ENCODE measurements around the gene CNGB1. TPM values are rescaled to one million over a fixed set of nuclear protein-coding genes. Genes with fewer than 3 reads are reported as not detected.

Gene CNGB1
- total and polyA plus RNA-seq, 4 donors = under 0.01 TPM; not detected in 2

DNA sequence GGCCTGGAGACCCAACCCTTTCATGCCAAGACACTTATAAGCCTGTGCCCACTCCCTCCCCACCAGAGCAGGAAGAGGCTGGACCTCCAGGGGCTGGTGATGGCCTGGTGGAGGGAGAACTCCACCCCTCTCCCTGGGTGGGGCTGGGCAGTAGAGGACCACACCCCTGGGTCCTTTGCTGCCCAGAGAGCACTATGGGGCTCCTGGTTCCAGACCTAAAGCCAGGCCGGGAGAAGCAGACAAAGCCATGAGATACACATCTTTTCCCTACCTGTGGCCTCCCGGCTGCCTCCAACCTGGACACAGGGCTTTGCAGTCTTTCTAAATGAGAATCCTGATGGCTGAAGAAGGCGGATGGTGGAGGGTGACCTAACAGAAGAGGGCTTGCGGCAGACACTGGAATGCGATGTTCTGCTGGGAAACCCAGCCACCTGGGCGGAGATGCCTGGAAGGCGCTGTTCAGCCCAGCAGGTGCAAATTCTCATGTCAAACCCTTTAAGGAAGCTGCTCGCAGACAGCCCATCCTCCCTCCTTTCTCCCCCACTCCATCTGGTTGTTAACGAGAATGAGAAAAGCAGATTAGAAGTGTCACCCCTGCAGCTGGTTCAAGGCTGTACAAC lies 124.7 kb downstream of the CNGB1 start:
- Histone ChIP-seq H3K4me1 (ENCODE audit: control insufficient read depth in 4 of 4, insufficient read depth in 4 of 4, low read length in 3 of 4) (peaks cover under 1 to 8% (median 3%) of the 10 kb centered on the region in 4 donors), H3K27me3 (ENCODE audit: control insufficient read depth in 4 of 4, insufficient read depth in 4 of 4, low read length in 3 of 4) (no peaks in the 10 kb centered on the region), H3K9ac (ENCODE audit: low read depth in 1 of 2, low read length in 2 of 2) (no peak overlapping the region), H3K27ac (ENCODE audit: low read depth in 1 of 2, low read length in 2 of 2) (no peak overlapping the region), H3K9me3 (ENCODE audit: control insufficient read depth in 4 of 4, low read length in 3 of 4) (no peaks in the 10 kb centered on the region), H3K4me3 (ENCODE audit: low read depth in 1 of 3, low read length in 3 of 3) (no peak overlapping the region), H3K36me3 (ENCODE audit: control insufficient read depth in 4 of 4, insufficient read depth in 3 of 4, low read depth in 1 of 4, low read length in 3 of 4) (no peaks in the 10 kb centered on the region)
- WGBS = 94% methylated on average over 9 of the region's 9 CpGs
- DNase-seq (ENCODE audit: low spot score) = no peak
- TF ChIP-seq, protein P1, sequence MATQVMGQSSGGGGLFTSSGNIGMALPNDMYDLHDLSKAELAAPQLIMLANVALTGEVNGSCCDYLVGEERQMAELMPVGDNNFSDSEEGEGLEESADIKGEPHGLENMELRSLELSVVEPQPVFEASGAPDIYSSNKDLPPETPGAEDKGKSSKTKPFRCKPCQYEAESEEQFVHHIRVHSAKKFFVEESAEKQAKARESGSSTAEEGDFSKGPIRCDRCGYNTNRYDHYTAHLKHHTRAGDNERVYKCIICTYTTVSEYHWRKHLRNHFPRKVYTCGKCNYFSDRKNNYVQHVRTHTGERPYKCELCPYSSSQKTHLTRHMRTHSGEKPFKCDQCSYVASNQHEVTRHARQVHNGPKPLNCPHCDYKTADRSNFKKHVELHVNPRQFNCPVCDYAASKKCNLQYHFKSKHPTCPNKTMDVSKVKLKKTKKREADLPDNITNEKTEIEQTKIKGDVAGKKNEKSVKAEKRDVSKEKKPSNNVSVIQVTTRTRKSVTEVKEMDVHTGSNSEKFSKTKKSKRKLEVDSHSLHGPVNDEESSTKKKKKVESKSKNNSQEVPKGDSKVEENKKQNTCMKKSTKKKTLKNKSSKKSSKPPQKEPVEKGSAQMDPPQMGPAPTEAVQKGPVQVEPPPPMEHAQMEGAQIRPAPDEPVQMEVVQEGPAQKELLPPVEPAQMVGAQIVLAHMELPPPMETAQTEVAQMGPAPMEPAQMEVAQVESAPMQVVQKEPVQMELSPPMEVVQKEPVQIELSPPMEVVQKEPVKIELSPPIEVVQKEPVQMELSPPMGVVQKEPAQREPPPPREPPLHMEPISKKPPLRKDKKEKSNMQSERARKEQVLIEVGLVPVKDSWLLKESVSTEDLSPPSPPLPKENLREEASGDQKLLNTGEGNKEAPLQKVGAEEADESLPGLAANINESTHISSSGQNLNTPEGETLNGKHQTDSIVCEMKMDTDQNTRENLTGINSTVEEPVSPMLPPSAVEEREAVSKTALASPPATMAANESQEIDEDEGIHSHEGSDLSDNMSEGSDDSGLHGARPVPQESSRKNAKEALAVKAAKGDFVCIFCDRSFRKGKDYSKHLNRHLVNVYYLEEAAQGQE (IDR thresholded peaks at IDR 0.05) = no peak
- TF ChIP-seq NR2F2 (IDR thresholded peaks at IDR 0.05) = no peak
- no peak for TF ChIP-seq FOXA1 (IDR thresholded peaks at IDR 0.05)
- no peak for TF ChIP-seq HNF4A (conservative IDR thresholded peaks at IDR 0.05)
- no peak for TF ChIP-seq EGR1 (IDR thresholded peaks at IDR 0.05; ENCODE audit: low read depth in 2 of 2)
- TF ChIP-seq, protein P2, sequence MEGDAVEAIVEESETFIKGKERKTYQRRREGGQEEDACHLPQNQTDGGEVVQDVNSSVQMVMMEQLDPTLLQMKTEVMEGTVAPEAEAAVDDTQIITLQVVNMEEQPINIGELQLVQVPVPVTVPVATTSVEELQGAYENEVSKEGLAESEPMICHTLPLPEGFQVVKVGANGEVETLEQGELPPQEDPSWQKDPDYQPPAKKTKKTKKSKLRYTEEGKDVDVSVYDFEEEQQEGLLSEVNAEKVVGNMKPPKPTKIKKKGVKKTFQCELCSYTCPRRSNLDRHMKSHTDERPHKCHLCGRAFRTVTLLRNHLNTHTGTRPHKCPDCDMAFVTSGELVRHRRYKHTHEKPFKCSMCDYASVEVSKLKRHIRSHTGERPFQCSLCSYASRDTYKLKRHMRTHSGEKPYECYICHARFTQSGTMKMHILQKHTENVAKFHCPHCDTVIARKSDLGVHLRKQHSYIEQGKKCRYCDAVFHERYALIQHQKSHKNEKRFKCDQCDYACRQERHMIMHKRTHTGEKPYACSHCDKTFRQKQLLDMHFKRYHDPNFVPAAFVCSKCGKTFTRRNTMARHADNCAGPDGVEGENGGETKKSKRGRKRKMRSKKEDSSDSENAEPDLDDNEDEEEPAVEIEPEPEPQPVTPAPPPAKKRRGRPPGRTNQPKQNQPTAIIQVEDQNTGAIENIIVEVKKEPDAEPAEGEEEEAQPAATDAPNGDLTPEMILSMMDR (IDR thresholded peaks at IDR 0.05; ENCODE audit: low read depth, low read length, missing input control) = no peak
- TF ChIP-seq SP1 (IDR thresholded peaks at IDR 0.05) = no peak
- TF ChIP-seq HNF4G (IDR thresholded peaks at IDR 0.05) = no peak
- TF ChIP-seq, protein P3, sequence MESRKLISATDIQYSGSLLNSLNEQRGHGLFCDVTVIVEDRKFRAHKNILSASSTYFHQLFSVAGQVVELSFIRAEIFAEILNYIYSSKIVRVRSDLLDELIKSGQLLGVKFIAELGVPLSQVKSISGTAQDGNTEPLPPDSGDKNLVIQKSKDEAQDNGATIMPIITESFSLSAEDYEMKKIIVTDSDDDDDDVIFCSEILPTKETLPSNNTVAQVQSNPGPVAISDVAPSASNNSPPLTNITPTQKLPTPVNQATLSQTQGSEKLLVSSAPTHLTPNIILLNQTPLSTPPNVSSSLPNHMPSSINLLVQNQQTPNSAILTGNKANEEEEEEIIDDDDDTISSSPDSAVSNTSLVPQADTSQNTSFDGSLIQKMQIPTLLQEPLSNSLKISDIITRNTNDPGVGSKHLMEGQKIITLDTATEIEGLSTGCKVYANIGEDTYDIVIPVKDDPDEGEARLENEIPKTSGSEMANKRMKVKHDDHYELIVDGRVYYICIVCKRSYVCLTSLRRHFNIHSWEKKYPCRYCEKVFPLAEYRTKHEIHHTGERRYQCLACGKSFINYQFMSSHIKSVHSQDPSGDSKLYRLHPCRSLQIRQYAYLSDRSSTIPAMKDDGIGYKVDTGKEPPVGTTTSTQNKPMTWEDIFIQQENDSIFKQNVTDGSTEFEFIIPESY (IDR thresholded peaks at IDR 0.05) = no peak
- TF ChIP-seq, protein P4, sequence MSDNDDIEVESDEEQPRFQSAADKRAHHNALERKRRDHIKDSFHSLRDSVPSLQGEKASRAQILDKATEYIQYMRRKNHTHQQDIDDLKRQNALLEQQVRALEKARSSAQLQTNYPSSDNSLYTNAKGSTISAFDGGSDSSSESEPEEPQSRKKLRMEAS (IDR thresholded peaks at IDR 0.05) = no peak
- no peak for TF ChIP-seq RXRA (IDR thresholded peaks at IDR 0.05)
- TF ChIP-seq YY1 (IDR thresholded peaks at IDR 0.05) = no peak
- TF ChIP-seq TAF1 (conservative IDR thresholded peaks at IDR 0.05) = no peak

DNA sequence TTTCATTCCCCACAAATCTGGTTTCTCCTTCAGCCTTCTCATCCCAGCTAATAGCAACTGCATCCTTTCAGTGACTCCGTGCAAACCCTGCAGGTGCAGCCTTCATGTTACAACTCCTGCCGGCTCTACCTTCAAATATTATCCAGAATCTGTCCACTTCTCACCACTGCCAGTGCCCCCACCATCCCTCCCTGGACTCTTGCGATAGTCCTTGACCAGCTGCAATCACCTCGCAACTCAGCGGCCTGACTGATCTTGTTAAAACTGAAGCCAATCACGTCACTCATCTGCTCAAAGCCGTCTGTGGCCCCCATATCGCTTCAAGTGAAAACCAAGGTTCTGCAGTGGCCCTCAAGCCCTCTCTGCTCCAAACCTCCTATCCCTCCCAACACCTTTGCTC lies 125.8 kb downstream of the CNGB1 start:
- no peak overlapping the region for H3K27ac ChIP-seq (ENCODE audit: low read depth in 1 of 2, low read length in 2 of 2)
- H3K27me3 ChIP-seq (ENCODE audit: control insufficient read depth in 4 of 4, insufficient read depth in 4 of 4, low read length in 3 of 4) = no peaks in the 10 kb centered on the region
- 76% methylated on average over 8 of the region's 8 CpGs for WGBS
- peaks cover 2 to 13% (median 8%) of the 10 kb centered on the region in 4 donors for H3K4me1 ChIP-seq (ENCODE audit: control insufficient read depth in 4 of 4, insufficient read depth in 4 of 4, low read length in 3 of 4)
- H3K9me3 ChIP-seq (ENCODE audit: control insufficient read depth in 4 of 4, low read length in 3 of 4) = no peaks in the 10 kb centered on the region
- H3K9ac ChIP-seq (ENCODE audit: low read depth in 1 of 2, low read length in 2 of 2) = no peak overlapping the region
- H3K4me3 ChIP-seq (ENCODE audit: low read depth in 1 of 3, low read length in 3 of 3) = no peak overlapping the region
- no peak for DNase-seq (ENCODE audit: low spot score)
- no peaks in the 10 kb centered on the region for H3K36me3 ChIP-seq (ENCODE audit: control insufficient read depth in 4 of 4, insufficient read depth in 3 of 4, low read depth in 1 of 4, low read length in 3 of 4)
- TF ChIP-seq RAD21 (IDR thresholded peaks at IDR 0.05) = no peak
- TF ChIP-seq FOXA2 (IDR thresholded peaks at IDR 0.05) = no peak
- no peak for TF ChIP-seq HNF4G (IDR thresholded peaks at IDR 0.05)
- no peak for TF ChIP-seq NR2F2 (IDR thresholded peaks at IDR 0.05)
- TF ChIP-seq, protein P3 (IDR thresholded peaks at IDR 0.05) = no peak
- no peak for TF ChIP-seq YY1 (IDR thresholded peaks at IDR 0.05)
- TF ChIP-seq, protein P4 (IDR thresholded peaks at IDR 0.05) = no peak
- no peak for TF ChIP-seq HNF4A (conservative IDR thresholded peaks at IDR 0.05)
- TF ChIP-seq GABPA (IDR thresholded peaks at IDR 0.05 in 1 of 2, conservative IDR thresholded peaks at IDR 0.05 in 1 of 2) = no peak
- TF ChIP-seq RXRA (IDR thresholded peaks at IDR 0.05) = no peak
- TF ChIP-seq, protein P5, sequence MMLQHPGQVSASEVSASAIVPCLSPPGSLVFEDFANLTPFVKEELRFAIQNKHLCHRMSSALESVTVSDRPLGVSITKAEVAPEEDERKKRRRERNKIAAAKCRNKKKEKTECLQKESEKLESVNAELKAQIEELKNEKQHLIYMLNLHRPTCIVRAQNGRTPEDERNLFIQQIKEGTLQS (IDR thresholded peaks at IDR 0.05) = no peak
- TF ChIP-seq TAF1 (conservative IDR thresholded peaks at IDR 0.05) = no peak
- no peak for TF ChIP-seq JUND (IDR thresholded peaks at IDR 0.05)

Measured in liver (tissue), 9 donors.